HG03108 (cell line): ENCODE measurements around the gene MMP20.

Experiments used
- ATAC-seq: cut with Tn5 transposase; IDR thresholded peaks from one replicate; pipeline ENCODE4 v1.9.1; 2021; ENCODE audit warnings: moderate library complexity; ENCODE audit not compliant: unreplicated experiment

The MMP20 gene

GRCh38 chr11:102623998-102624397, 1.1 kb downstream of the MMP20 start:
- no peak for ATAC-seq

- no peak for ATAC-seq
Measured at GRCh38 chr11:102623128-102623527, 2.0 kb downstream of the MMP20 start.

GRCh38 chr11:102622258-102622657, 2.9 kb downstream of the MMP20 start:
- ATAC-seq, result no peak

- ATAC-seq, result no peak
Measured at GRCh38 chr11:102620818-102621561, 4.1 kb downstream of the MMP20 start.

- ATAC-seq, result no peak
Measured at GRCh38 chr11:102620179-102620578, 5.0 kb downstream of the MMP20 start.

GRCh38 chr11:102617466-102618008, 7.6 kb downstream of the MMP20 start:
- ATAC-seq, result no peak

- no peak for ATAC-seq
Measured at GRCh38 chr11:102615894-102616432, 9.2 kb downstream of the MMP20 start.

- no peak for ATAC-seq
Measured at GRCh38 chr11:102615077-102615893, 9.8 kb downstream of the MMP20 start.

- no peak for ATAC-seq
Measured at GRCh38 chr11:102614485-102614884, 10.6 kb downstream of the MMP20 start.

- no peak for ATAC-seq
Measured at GRCh38 chr11:102614031-102614430, 11.1 kb downstream of the MMP20 start.

GRCh38 chr11:102613450-102613849, 11.7 kb downstream of the MMP20 start:
- no peak for ATAC-seq

- peak; percentile 34 for ATAC-seq
Measured at GRCh38 chr11:102611291-102611690, 13.8 kb downstream of the MMP20 start.

- ATAC-seq, result no peak
Measured at GRCh38 chr11:102610200-102610599, 14.9 kb downstream of the MMP20 start.

- ATAC-seq, result no peak
Measured at GRCh38 chr11:102608699-102609098, 16.4 kb downstream of the MMP20 start.

- ATAC-seq, result no peak
Measured at GRCh38 chr11:102604875-102605274, 20.3 kb downstream of the MMP20 start.

- ATAC-seq, result no peak
Measured at GRCh38 chr11:102604011-102604410, 21.1 kb downstream of the MMP20 start.

- ATAC-seq, result no peak
Measured at GRCh38 chr11:102603576-102603975, 21.6 kb downstream of the MMP20 start.

- no peak for ATAC-seq
Measured at GRCh38 chr11:102603091-102603490, 22.0 kb downstream of the MMP20 start.

- ATAC-seq, result no peak
Measured at GRCh38 chr11:102600666-102601065, 24.5 kb downstream of the MMP20 start.

GRCh38 chr11:102599642-102600261, 25.4 kb downstream of the MMP20 start:
- peak; percentile 88 for ATAC-seq

- no peak for ATAC-seq
Measured at GRCh38 chr11:102598272-102598671, 26.9 kb downstream of the MMP20 start.
